ENCODE measurements around the gene PASK. TPM values are rescaled to one million over a fixed set of nuclear protein-coding genes. Genes with fewer than 3 reads are reported as not detected.

The PASK gene
- total RNA-seq, 1 experiment from 2014 or later: 51.6 TPM

GRCh38 chr2:241083091-241083415 is 66.2 kb downstream of the PASK start:
- BruUV-seq (replicated peaks): no TSS peak
- TF ChIP-seq, protein P1, sequence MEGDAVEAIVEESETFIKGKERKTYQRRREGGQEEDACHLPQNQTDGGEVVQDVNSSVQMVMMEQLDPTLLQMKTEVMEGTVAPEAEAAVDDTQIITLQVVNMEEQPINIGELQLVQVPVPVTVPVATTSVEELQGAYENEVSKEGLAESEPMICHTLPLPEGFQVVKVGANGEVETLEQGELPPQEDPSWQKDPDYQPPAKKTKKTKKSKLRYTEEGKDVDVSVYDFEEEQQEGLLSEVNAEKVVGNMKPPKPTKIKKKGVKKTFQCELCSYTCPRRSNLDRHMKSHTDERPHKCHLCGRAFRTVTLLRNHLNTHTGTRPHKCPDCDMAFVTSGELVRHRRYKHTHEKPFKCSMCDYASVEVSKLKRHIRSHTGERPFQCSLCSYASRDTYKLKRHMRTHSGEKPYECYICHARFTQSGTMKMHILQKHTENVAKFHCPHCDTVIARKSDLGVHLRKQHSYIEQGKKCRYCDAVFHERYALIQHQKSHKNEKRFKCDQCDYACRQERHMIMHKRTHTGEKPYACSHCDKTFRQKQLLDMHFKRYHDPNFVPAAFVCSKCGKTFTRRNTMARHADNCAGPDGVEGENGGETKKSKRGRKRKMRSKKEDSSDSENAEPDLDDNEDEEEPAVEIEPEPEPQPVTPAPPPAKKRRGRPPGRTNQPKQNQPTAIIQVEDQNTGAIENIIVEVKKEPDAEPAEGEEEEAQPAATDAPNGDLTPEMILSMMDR (IDR thresholded peaks at IDR 0.05): no peak
- TF ChIP-seq, protein P2, sequence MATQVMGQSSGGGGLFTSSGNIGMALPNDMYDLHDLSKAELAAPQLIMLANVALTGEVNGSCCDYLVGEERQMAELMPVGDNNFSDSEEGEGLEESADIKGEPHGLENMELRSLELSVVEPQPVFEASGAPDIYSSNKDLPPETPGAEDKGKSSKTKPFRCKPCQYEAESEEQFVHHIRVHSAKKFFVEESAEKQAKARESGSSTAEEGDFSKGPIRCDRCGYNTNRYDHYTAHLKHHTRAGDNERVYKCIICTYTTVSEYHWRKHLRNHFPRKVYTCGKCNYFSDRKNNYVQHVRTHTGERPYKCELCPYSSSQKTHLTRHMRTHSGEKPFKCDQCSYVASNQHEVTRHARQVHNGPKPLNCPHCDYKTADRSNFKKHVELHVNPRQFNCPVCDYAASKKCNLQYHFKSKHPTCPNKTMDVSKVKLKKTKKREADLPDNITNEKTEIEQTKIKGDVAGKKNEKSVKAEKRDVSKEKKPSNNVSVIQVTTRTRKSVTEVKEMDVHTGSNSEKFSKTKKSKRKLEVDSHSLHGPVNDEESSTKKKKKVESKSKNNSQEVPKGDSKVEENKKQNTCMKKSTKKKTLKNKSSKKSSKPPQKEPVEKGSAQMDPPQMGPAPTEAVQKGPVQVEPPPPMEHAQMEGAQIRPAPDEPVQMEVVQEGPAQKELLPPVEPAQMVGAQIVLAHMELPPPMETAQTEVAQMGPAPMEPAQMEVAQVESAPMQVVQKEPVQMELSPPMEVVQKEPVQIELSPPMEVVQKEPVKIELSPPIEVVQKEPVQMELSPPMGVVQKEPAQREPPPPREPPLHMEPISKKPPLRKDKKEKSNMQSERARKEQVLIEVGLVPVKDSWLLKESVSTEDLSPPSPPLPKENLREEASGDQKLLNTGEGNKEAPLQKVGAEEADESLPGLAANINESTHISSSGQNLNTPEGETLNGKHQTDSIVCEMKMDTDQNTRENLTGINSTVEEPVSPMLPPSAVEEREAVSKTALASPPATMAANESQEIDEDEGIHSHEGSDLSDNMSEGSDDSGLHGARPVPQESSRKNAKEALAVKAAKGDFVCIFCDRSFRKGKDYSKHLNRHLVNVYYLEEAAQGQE (IDR thresholded peaks at IDR 0.05; ENCODE audit: insufficient read depth in 1 of 2, low read depth in 2 of 2, low read length in 1 of 2): no peak
- no peaks in the 10 kb centered on the region for H3K4me1 ChIP-seq (ENCODE audit: control insufficient read depth, insufficient read depth, low read length)
- no peaks in the 10 kb centered on the region for H3K36me3 ChIP-seq (ENCODE audit: control insufficient read depth, insufficient read depth, low read length)
- CTCF ChIA-PET: no interaction called here
- no peaks in the 10 kb centered on the region for H3K27me3 ChIP-seq (ENCODE audit: control insufficient read depth, insufficient read depth, low read length)
- intact Hi-C loops (cut with micrococcal nuclease; ENCODE audit: unreplicated experiment): no loop called here
- no peaks in the 10 kb centered on the region for H3K9me3 ChIP-seq (ENCODE audit: control insufficient read depth, insufficient read depth, low read depth, low read length)
- DNase-seq (ENCODE audit: low read depth, low spot score): no peak
- H3K4me3 ChIP-seq (ENCODE audit: low read depth in 2 of 2, low read length in 2 of 2): no peak overlapping the region
- ATAC-seq: no peak; the same call in 1 of the 2 replicates
- in situ Hi-C loops (cut with HindIII; ENCODE audit: low pct_unique_long_range_greater_than_20kb, low sequenced_read_pairs): no loop called here
- POLR2A ChIA-PET: no interaction called here
- H3K27ac ChIP-seq (ENCODE audit: low read length): no peak overlapping the region

DNA sequence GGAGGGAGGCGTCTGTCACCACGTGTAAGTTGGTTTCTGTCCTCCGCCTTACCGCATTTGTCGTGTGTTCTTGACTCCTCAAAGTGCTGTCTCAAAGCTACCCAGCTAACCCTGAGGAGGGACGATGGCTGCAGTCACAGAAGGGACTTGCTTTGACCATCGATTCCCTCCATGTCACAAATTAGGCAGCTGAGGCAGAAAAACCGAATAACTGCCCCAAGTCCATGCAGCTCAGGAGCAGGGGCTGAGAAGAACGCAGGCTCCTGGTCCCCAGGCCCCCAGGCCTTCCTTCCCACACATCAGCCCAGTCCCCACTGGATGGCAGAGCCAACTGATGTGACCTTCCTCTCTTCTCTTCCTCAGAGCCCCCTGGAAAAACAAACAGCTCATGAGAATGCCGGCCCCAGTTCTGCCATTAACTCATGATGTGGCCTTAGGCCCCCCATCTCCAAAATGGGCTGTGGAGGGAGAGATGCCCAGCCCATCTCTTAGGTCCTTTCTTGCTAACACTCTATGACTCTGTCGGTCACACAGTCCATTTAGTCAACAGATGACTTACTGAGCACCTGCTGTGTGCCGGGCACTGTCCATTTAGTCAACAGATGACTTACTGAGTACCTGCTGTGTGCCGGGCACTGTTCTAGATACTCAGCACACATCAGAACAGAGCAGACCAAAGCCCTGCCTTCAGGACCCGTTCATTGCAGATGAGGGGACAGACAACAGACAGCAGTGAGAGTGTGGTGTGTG is 66.8 kb downstream of the PASK start:
- ATAC-seq: peak; percentile 28; the same call in 1 of the 2 replicates
- H3K36me3 ChIP-seq (ENCODE audit: control insufficient read depth, insufficient read depth, low read length): no peaks in the 10 kb centered on the region
- BruUV-seq (replicated peaks): no TSS peak
- H3K4me1 ChIP-seq (ENCODE audit: control insufficient read depth, insufficient read depth, low read length): no peaks in the 10 kb centered on the region
- ChIA-PET CTCF (no interaction called here), POLR2A (no interaction called here)
- in situ Hi-C loops (cut with HindIII; ENCODE audit: low pct_unique_long_range_greater_than_20kb, low sequenced_read_pairs): no loop called here
- no peak for DNase-seq (ENCODE audit: low read depth, low spot score)
- no peaks in the 10 kb centered on the region for H3K27me3 ChIP-seq (ENCODE audit: control insufficient read depth, insufficient read depth, low read length)
- intact Hi-C loops (cut with micrococcal nuclease; ENCODE audit: unreplicated experiment): no loop called here
- H3K27ac ChIP-seq (ENCODE audit: low read length): no peak overlapping the region
- TF ChIP-seq, protein P2 (IDR thresholded peaks at IDR 0.05; ENCODE audit: insufficient read depth in 1 of 2, low read depth in 2 of 2, low read length in 1 of 2): no peak
- TF ChIP-seq POLR2AphosphoS5 (IDR thresholded peaks at IDR 0.05; ENCODE audit: low read depth, low read length) (no peak), TCF7L2 (IDR thresholded peaks at IDR 0.05; ENCODE audit: low read depth, low read length) (no peak), SIN3A (IDR thresholded peaks at IDR 0.05; ENCODE audit: borderline replicate concordance, insufficient read depth, low read depth, low read length) (no peak)
- TF ChIP-seq, protein P1 (IDR thresholded peaks at IDR 0.05): no peak
- H3K4me3 ChIP-seq (ENCODE audit: low read depth in 2 of 2, low read length in 2 of 2): no peak overlapping the region
- no peaks in the 10 kb centered on the region for H3K9me3 ChIP-seq (ENCODE audit: control insufficient read depth, insufficient read depth, low read depth, low read length)
